DND-41 (cell line): ENCODE results near the gene PRDM8.

Experiments used
- ATAC-seq: fragments of 200-7000 bp; cut with Tn5 transposase; 3 replicates; pipeline ENCODE4 v1.9.1; 2021; ENCODE audit warnings: low read depth; ENCODE audit not compliant: insufficient read depth
- DNase-seq: peaks from one replicate; pipeline ENCODE4 v3.0.0-alpha.2; 2020
- H2AFZ ChIP-seq: 2 replicates; pipeline ENCODE4 v1.6.0; 2012; ENCODE audit warnings: low read depth, low read length
- H3K27ac ChIP-seq: 2 replicates; pipeline ENCODE4 v1.5.1; 2012; ENCODE audit warnings: low read length, inconsistent platforms
- H3K27me3 ChIP-seq: fragments of 200-600 bp; sonication (generic); 2 replicates; pipeline ENCODE4 v1.6.0; 2012; ENCODE audit warnings: low read length, mild to moderate bottlenecking, inconsistent platforms; ENCODE audit not compliant: insufficient read depth, poor library complexity
- H3K36me3 ChIP-seq: 2 replicates; pipeline ENCODE4 v1.5.1; 2012; ENCODE audit warnings: low read length, inconsistent platforms; ENCODE audit not compliant: insufficient read depth
- H3K4me1 ChIP-seq: 2 replicates; pipeline ENCODE4 v1.5.1; 2012; ENCODE audit warnings: mild to moderate bottlenecking, low read length; ENCODE audit not compliant: insufficient read depth
- H3K4me2 ChIP-seq: 2 replicates; pipeline ENCODE4 v1.6.0; 2012; ENCODE audit warnings: mild to moderate bottlenecking, moderate library complexity, low read length, inconsistent platforms; ENCODE audit not compliant: insufficient read depth
- H3K4me3 ChIP-seq, 2 experiments: fragments of 200-600 bp in 1 of 2; shearing (Covaris generic) in 1 of 2; 2 replicates each; pipeline ENCODE4 v1.5.1; 2012 to 2016; ENCODE audit warnings: inconsistent platforms in 2 of 2, low read length in 2 of 2, mild to moderate bottlenecking in 2 of 2, low read depth in 1 of 2, moderate library complexity in 1 of 2
- H3K79me2 ChIP-seq: 2 replicates; pipeline ENCODE4 v1.6.0; 2012; ENCODE audit warnings: low read length, inconsistent platforms; ENCODE audit not compliant: insufficient read depth
- H3K9ac ChIP-seq: 2 replicates; pipeline ENCODE4 v1.6.0; 2012; ENCODE audit warnings: low read depth, mild to moderate bottlenecking, inconsistent platforms, low read length, moderate library complexity
- H3K9me3 ChIP-seq: 2 replicates; pipeline ENCODE4 v1.5.1; 2012; ENCODE audit warnings: low read length, moderate library complexity, mild to moderate bottlenecking, inconsistent platforms; ENCODE audit not compliant: insufficient read depth, severe bottlenecking
- H4K20me1 ChIP-seq: 2 replicates; pipeline ENCODE4 v1.6.0; 2012; ENCODE audit warnings: low read length; ENCODE audit not compliant: insufficient read depth
- EZH2 ChIP-seq: IDR thresholded peaks from 3 replicates; pipeline ENCODE4 v1.6.1; 2012; ENCODE audit warnings: borderline replicate concordance, low read depth, mild to moderate bottlenecking, moderate library complexity, low read length, inconsistent platforms; ENCODE audit not compliant: severe bottlenecking
- TF ChIP-seq, protein P1 (sequence below): IDR thresholded peaks from 2 replicates; pipeline ENCODE4 v1.5.1; 2012; ENCODE audit warnings: borderline replicate concordance, low read length, moderate library complexity, mild to moderate bottlenecking; ENCODE audit not compliant: poor library complexity, severe bottlenecking; ENCODE audit errors: extremely low read depth

PRDM8 gene

DNA sequence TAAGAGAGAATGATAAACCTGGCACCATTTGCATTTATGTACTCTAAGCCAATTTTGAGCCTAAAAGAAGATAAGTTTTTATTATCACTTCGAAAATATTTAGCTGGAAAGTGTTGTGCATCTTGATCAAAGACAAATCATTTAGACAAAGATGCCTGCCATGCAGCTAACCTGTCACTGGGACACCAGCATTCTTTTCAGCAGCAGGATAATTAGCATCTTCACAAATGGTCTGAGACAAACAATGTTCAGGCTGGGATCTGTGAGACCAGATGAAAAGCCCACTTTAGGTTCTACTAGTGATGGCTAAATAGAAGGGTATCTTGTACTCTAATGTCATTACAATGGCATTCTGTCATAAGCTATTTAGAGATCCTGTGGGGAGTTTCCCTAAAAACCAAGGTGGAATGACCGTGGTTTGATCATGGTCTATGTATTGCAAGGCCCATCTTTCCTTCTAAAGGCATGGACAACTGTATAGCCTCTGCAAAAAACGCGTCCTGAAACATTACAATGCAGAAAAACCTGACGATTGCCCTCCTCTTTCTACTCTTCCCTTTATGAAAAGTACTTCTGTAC lies 7.2 kb downstream of the PRDM8 start:
- H3K4me2 ChIP-seq, result no peak overlapping the region

DNA sequence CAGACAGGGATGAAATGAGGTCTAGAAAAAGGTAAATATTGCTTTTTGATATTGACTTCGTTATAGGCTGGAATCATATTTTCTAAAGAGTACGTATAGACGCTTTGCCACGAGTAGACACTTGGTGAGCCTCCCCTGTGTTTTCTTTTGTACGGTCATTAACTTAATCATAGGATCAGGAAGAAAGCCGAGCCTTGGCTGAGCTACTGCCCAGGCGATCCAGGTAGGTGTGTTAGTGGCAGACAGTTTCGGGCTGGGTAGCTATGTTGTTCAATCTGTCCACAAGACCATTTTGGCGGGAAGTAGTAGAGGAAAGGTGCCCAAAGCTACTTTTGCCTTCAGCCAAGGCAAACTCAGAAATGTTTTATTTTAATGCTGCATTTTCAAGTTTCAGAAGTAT lies 8.8 kb downstream of the PRDM8 start:
- no peak overlapping the region for H3K9ac ChIP-seq
- H3K4me1 ChIP-seq, result no peaks in the 10 kb centered on the region
- H3K4me2 ChIP-seq, result no peak overlapping the region
- no peak overlapping the region for H3K27ac ChIP-seq
- DNase-seq (no peak), ATAC-seq (no peak)
- no peaks in the 10 kb centered on the region for H3K79me2 ChIP-seq
- H4K20me1 ChIP-seq, result no peaks in the 10 kb centered on the region
- H3K9me3 ChIP-seq, result peaks cover 3% of the 10 kb centered on the region
- H3K4me3 ChIP-seq, result no peak overlapping the region
- no peak overlapping the region for H2AFZ ChIP-seq
- peaks cover 5% of the 10 kb centered on the region; the same call in 1 of the 2 replicates for H3K36me3 ChIP-seq
- no peaks in the 10 kb centered on the region for H3K27me3 ChIP-seq
- TF ChIP-seq EZH2, result no peak
- TF ChIP-seq, protein P1, sequence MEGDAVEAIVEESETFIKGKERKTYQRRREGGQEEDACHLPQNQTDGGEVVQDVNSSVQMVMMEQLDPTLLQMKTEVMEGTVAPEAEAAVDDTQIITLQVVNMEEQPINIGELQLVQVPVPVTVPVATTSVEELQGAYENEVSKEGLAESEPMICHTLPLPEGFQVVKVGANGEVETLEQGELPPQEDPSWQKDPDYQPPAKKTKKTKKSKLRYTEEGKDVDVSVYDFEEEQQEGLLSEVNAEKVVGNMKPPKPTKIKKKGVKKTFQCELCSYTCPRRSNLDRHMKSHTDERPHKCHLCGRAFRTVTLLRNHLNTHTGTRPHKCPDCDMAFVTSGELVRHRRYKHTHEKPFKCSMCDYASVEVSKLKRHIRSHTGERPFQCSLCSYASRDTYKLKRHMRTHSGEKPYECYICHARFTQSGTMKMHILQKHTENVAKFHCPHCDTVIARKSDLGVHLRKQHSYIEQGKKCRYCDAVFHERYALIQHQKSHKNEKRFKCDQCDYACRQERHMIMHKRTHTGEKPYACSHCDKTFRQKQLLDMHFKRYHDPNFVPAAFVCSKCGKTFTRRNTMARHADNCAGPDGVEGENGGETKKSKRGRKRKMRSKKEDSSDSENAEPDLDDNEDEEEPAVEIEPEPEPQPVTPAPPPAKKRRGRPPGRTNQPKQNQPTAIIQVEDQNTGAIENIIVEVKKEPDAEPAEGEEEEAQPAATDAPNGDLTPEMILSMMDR, result no peak

More for the DNA sequence above, 7.2 kb downstream of the PRDM8 start:
- Histone ChIP-seq H4K20me1 (no peaks in the 10 kb centered on the region), H3K27ac (no peak overlapping the region), H3K27me3 (no peaks in the 10 kb centered on the region), H3K36me3 (peaks cover 5% of the 10 kb centered on the region; the same call in 1 of the 2 replicates), H3K79me2 (no peaks in the 10 kb centered on the region), H3K4me1 (no peaks in the 10 kb centered on the region), H3K9ac (no peak overlapping the region), H3K4me3 (no peak overlapping the region), H3K9me3 (peaks cover 3% of the 10 kb centered on the region), H2AFZ (no peak overlapping the region)
- ATAC-seq (no peak), DNase-seq (no peak)
- no peak for TF ChIP-seq EZH2
- TF ChIP-seq, protein P1, result no peak

DNA sequence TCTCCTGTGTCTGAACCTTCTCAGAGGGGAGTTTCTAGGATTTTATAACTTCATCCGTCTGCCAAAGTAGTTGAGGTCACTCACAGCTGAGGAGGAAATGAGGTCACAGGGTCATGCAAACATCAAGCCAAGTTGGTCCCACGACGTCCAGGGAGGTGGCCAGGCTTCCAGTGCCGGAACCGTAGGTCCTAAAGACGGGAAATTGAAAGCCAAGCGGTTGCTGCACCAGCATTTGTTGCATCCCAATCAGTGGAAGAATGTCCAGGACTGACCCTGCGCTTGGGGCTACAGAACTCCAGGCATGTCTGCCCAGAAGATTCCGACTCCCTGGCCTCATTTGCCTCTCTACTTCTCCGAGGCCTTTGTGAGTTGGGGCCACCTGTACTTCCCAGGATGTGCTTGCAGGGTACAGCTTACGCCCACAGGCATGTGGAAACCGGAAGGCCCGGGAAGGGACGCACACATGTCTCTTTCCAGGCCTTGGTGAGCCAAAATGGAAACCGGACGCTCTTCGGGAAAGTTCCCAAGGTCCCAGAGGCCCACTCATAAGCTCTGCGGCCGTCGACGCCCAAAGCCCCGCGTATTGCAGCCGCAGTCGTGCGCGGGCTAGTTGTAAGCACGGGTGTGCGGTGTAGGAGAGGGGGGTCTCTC lies 9.3 kb downstream of the PRDM8 start:
- Histone ChIP-seq H3K9me3 (peaks cover 3% of the 10 kb centered on the region), H3K27ac (no peak overlapping the region), H2AFZ (no peak overlapping the region), H4K20me1 (no peaks in the 10 kb centered on the region), H3K27me3 (no peaks in the 10 kb centered on the region), H3K9ac (no peak overlapping the region), H3K4me2 (no peak overlapping the region), H3K79me2 (no peaks in the 10 kb centered on the region), H3K36me3 (peaks cover 4% of the 10 kb centered on the region; the same call in 1 of the 2 replicates), H3K4me1 (no peaks in the 10 kb centered on the region), H3K4me3 (no peak overlapping the region)
- TF ChIP-seq, protein P1, result no peak
- no peak for TF ChIP-seq EZH2
- ATAC-seq, result no peak
- DNase-seq, result no peak
